ENCODE data around the gene MRPL21. TPM values are rescaled to one million over a fixed set of nuclear protein-coding genes. Genes with fewer than 3 reads are reported as not detected.

MRPL21 gene
- total and polyA plus RNA-seq, 2 of the 8 experiments (the other 6 are each of a cell fraction or from before 2014, with no cell fraction given): 102 to 107 TPM

DNA sequence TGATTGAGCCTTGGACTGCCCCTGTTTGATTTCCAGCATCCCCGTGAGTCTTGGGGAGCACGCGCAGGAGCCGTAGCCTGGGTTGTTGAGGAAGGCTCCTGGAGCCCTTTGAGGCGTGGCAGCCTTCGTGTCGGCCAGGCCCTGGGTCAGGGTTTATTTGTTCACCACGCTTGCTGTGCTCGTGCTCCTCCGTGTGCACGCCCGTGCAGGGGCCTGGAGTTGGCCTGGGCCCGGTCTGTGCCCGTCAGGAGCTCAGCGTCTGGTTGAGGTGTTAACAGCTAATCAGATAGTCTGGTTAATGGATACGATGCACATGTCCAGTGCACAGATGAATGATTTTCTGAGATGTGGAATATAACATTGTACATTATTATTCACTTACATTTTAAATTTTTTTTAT is 8.1 kb upstream of the MRPL21 start:
- 88% methylated on average over 15 of the region's 16 CpGs; no CpG with 5 or more reads in 1 of the 2 experiments for WGBS, 2 experiments (ENCODE audit: extremely low coverage in 1 of 2, insufficient coverage in 1 of 2, insufficient read length in 1 of 2, insufficient replicate concordance in 2 of 2, low coverage in 1 of 2, low lambda C conversion rate in 2 of 2, missing lambda C conversion rate in 1 of 2)

More for the DNA sequence above, 8.1 kb upstream of the MRPL21 start:
- H3K79me2 ChIP-seq (ENCODE audit: control insufficient read depth in 1 of 2, insufficient read depth in 2 of 2, low read length in 2 of 2): no peaks in the 10 kb centered on the region
- no peak for TF ChIP-seq TEAD4 (IDR thresholded peaks at IDR 0.05; ENCODE audit: low read depth, low read length)
- TF ChIP-seq POLR2A (IDR thresholded peaks at IDR 0.05; ENCODE audit: control extremely low read depth in 1 of 2, low read depth in 2 of 2, low read length in 2 of 2): no peak
- no peak for TF ChIP-seq RFX5 (IDR thresholded peaks at IDR 0.05; ENCODE audit: borderline replicate concordance, low read depth, low read length)
- TF ChIP-seq, protein P1, sequence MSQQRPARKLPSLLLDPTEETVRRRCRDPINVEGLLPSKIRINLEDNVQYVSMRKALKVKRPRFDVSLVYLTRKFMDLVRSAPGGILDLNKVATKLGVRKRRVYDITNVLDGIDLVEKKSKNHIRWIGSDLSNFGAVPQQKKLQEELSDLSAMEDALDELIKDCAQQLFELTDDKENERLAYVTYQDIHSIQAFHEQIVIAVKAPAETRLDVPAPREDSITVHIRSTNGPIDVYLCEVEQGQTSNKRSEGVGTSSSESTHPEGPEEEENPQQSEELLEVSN (IDR thresholded peaks at IDR 0.05): no peak
- TF ChIP-seq KDM1A (IDR thresholded peaks at IDR 0.05; ENCODE audit: borderline replicate concordance, low read length): no peak
- no peak for TF ChIP-seq CBX8 (IDR thresholded peaks at IDR 0.05; ENCODE audit: borderline replicate concordance, low read depth, low read length)
- no peak for TF ChIP-seq RXRA (IDR thresholded peaks at IDR 0.05; ENCODE audit: insufficient read depth, low read depth, low read length)
- TF ChIP-seq SP2 (IDR thresholded peaks at IDR 0.05; ENCODE audit: low read length): no peak
- TF ChIP-seq CTBP2 (IDR thresholded peaks at IDR 0.05; ENCODE audit: borderline replicate concordance, insufficient read depth, insufficient read length, low read length): no peak
- TF ChIP-seq POLR2AphosphoS5 (IDR thresholded peaks at IDR 0.05; ENCODE audit: low read depth, low read length): no peak
- TF ChIP-seq CHD1 (IDR thresholded peaks at IDR 0.05; ENCODE audit: low read depth, low read length): no peak
- no peak for TF ChIP-seq BACH1 (IDR thresholded peaks at IDR 0.05; ENCODE audit: low read length)
- no peak for TF ChIP-seq POU5F1 (IDR thresholded peaks at IDR 0.05; ENCODE audit: low read depth, low read length)
- TF ChIP-seq BCL11A (IDR thresholded peaks at IDR 0.05; ENCODE audit: low read depth in 2 of 2, low read length in 2 of 2): no peak
- no peak for TF ChIP-seq NRF1 (IDR thresholded peaks at IDR 0.05; ENCODE audit: low read depth, low read length)
- no peaks in the 10 kb centered on the region for H3K4me1 ChIP-seq (replicated peaks in 1 of 4; ENCODE audit: control insufficient read depth in 3 of 4, insufficient read depth in 4 of 4, low read length in 3 of 4)
- H3K9me3 ChIP-seq (ENCODE audit: insufficient read depth in 2 of 2, low read depth in 1 of 2, low read length in 1 of 2): no peaks in the 10 kb centered on the region
- no peak overlapping the region for H2BK12ac ChIP-seq (ENCODE audit: low read depth, low read length)
- FAIRE-seq: no peak
- H3K4ac ChIP-seq (replicated peaks; ENCODE audit: insufficient read length, low read depth, low read length): no peak overlapping the region
- no peak overlapping the region for H4K91ac ChIP-seq (replicated peaks; ENCODE audit: insufficient read length, low read length)
- no peak overlapping the region for H3K23ac ChIP-seq (ENCODE audit: insufficient read length)
- H3K14ac ChIP-seq (ENCODE audit: insufficient read length): no peak overlapping the region
- peaks cover 0 to 6% of the 10 kb centered on the region in 2 experiments for H4K20me1 ChIP-seq (replicated peaks in 1 of 2; ENCODE audit: control insufficient read depth in 1 of 2, insufficient read depth in 2 of 2, low read length in 2 of 2)
- H3K27me3 ChIP-seq (replicated peaks in 1 of 4; ENCODE audit: control insufficient read depth in 3 of 4, extremely low read depth in 1 of 4, insufficient read depth in 3 of 4, low read length in 3 of 4): no peaks in the 10 kb centered on the region
- H2BK5ac ChIP-seq (ENCODE audit: low read depth, low read length): no peak overlapping the region
- DNase-seq (ENCODE audit: low read depth in 1 of 2, low spot score in 2 of 2): no peak
- no peak overlapping the region for H3K18ac ChIP-seq (ENCODE audit: extremely low read depth, low read length)
- H4K5ac ChIP-seq (ENCODE audit: insufficient read length, low read depth, low read length): no peak overlapping the region
- H2BK20ac ChIP-seq (ENCODE audit: low read length): no peak overlapping the region
- POLR2A ChIA-PET (ENCODE audit: partially characterized antibody): no interaction called here
- H3K56ac ChIP-seq (replicated peaks; ENCODE audit: insufficient read length, low read depth, low read length): no peak overlapping the region
- H3K36me3 ChIP-seq (ENCODE audit: control insufficient read depth in 2 of 4, insufficient read depth in 4 of 4, low read length in 3 of 4): peaks cover 8 to 53% (median 25%) of the 10 kb centered on the region in 4 experiments
- H3K23me2 ChIP-seq (ENCODE audit: low read depth, low read length): no peaks in the 10 kb centered on the region
- H3K9ac ChIP-seq (replicated peaks in 1 of 4; ENCODE audit: extremely low read depth in 1 of 4, low read depth in 3 of 4, low read length in 3 of 4): no peak overlapping the region; a peak in 1 of 7 replicates
- no peak overlapping the region for H2AK5ac ChIP-seq (ENCODE audit: low read depth, low read length)
- H3K27ac ChIP-seq (ENCODE audit: low read depth, low read length): no peak overlapping the region
- H2BK120ac ChIP-seq (replicated peaks; ENCODE audit: low read depth, low read length): no peak overlapping the region
- CTCF ChIA-PET (ENCODE audit: partially characterized antibody): interaction anchor here (0.6 to 1.1 kb wide), 2 partner anchors 55 to 115 kb away, joined by 3 read pairs; no protein-coding TSS in a partner anchor
- no peak overlapping the region for H2AFZ ChIP-seq (ENCODE audit: low read length)
- H2BK15ac ChIP-seq (ENCODE audit: low read length): no peak overlapping the region
- H3K4me2 ChIP-seq (ENCODE audit: insufficient read depth in 1 of 2, low read depth in 2 of 2, low read length in 2 of 2): no peak overlapping the region
- no peak overlapping the region for H4K8ac ChIP-seq (ENCODE audit: extremely low read depth, insufficient read depth, low read length)
- H3K79me1 ChIP-seq (ENCODE audit: low read depth, low read length): no peaks in the 10 kb centered on the region
- no peak overlapping the region for H3K4me3 ChIP-seq (ENCODE audit: extremely low read depth in 1 of 4, insufficient read depth in 2 of 4, low read depth in 3 of 4, low read length in 4 of 4)
